Right hindlimb (tissue), 1 donor: ENCODE data around the gene RTRAF.

Experiments used
- DNase-seq: peaks from one replicate; pipeline ENCODE4 v3.0.0-alpha.2; 2018

RTRAF gene

DNA sequence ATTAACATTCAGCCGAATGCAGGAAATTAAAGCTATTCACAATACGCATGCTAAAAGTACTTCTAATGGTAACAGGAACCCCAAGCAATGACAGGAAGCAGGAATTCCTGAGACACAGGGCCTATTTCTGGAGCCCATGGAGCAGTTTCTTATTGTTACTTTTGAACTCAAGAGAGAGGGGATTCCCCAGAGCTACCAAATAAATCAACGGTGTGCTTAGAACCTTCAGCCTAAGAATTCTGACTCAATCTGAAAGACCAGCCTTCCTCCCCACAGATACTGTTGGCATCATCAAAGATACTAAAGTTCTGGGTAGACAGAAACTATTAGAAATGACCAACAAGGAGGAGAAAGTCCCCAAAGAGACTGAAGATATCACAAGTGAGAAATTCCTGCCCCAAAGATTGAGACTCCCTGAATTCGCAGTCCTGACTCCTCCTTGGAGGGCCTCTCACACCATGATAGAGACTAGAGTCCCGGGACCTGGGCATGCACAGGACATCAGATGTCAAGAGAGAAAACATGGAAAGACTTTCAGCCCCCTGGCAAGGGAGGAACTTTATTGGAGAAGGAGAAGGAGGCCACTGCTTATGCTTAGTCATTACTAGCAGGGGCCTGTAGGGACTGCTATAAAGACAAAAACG is 32.7 kb downstream of the RTRAF start:
- DNase-seq: no peak

DNA sequence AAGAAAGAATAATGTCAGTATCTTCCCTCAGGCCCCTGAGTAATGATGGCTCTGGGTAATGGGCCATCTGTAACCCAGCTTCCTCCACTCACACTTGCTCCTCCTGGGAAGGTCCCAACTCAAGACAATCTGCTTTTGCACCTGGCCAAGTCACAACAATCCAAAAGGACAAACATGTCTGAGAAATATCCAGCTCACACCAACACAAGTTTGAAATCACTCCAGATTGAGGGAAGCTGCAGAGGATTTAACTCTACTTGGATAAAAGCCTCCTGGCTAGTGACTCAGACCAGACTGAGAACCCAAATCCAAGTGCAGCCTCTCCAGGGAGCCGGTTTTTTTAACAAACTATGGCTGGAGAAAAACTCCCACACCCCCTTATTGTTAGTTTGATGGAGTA is 34.2 kb downstream of the RTRAF start:
- peak; percentile 63 for DNase-seq

- DNase-seq: no peak
Observed at GRCh38 chr14:52025310-52025709, 36.0 kb downstream of the RTRAF start.

- peak; percentile 64 for DNase-seq
Observed at GRCh38 chr14:52026017-52026660, 36.8 kb downstream of the RTRAF start.

DNA sequence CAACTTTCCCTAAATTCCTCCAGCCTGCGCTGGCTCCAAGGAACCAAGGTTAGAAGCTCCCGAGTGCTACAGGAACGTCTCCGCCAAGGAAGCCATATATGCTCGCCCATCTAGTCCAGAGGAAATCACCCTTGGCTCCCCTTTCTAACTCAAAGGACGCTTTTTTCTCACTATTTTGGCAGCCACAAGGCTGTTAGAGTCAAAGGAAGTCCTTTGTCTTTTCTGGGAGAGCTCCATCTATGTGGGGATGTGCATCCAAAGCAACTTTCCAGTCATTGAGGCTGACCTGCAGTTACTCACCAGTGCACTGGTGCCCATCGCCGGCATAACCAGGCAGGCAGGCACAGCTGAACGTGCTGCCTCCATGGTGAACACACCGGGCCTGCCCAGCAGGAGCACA is 37.6 kb downstream of the RTRAF start:
- DNase-seq: no peak

DNA sequence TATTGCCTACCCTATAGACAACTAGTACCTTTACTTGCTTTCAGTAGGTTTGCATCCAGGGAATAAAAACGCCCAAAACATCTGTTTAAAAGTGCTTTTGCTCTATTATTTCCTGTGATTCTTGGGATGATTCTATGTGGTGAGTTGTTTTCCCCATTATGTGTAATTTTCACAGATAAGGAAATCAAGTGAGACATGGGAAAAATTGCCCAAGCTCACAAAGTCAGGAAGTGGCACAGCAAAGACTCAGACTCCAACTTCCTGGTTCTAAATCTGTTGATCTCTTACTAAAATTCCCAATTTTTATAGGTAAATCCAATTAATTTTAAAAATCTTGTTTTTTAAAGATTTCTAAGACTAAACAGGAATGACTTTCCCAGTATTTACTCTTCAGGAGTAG is 40.5 kb downstream of the RTRAF start:
- no peak for DNase-seq

GRCh38 chr14:52031781-52032180 is 42.4 kb downstream of the RTRAF start:
- peak; percentile 58 for DNase-seq

GRCh38 chr14:52032204-52032801 is 43.0 kb downstream of the RTRAF start:
- peak; percentile 56 for DNase-seq

- no peak for DNase-seq
Observed at GRCh38 chr14:52033101-52033642, 43.8 kb downstream of the RTRAF start.

DNA sequence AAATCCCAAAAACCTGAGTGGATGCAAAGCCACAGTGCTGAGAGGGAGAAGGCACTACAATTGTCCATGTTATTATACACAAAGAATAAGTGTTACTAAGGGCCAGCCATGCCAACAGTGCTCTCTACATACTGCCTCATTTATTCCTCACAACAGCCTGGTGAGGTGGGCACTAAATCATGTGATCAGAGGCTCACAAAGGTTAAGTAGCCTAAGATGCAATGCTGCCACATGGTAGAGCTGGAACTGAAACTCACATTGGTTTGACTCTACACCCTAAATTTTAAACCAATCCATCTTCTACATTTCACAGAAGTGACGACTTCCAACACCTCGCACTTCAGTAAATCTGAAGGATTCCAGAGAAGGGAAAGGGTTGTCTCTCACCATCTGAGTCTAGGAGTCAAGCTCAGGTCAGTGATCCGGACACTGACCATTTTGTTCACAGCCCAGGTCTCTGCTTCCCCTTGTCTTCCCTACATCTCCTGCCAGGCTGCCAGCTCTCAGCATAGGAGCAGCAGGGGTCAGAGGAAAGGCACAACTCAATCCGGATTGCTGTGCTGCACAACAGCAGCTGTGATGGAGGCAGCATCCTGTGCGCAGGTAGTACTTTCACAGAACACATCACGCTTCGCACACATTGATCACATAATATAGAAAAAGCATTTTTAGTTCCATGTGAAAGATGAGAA is 49.9 kb downstream of the RTRAF start:
- no peak for DNase-seq

GRCh38 chr14:52040598-52040997 is 51.3 kb downstream of the RTRAF start:
- DNase-seq: no peak

DNA sequence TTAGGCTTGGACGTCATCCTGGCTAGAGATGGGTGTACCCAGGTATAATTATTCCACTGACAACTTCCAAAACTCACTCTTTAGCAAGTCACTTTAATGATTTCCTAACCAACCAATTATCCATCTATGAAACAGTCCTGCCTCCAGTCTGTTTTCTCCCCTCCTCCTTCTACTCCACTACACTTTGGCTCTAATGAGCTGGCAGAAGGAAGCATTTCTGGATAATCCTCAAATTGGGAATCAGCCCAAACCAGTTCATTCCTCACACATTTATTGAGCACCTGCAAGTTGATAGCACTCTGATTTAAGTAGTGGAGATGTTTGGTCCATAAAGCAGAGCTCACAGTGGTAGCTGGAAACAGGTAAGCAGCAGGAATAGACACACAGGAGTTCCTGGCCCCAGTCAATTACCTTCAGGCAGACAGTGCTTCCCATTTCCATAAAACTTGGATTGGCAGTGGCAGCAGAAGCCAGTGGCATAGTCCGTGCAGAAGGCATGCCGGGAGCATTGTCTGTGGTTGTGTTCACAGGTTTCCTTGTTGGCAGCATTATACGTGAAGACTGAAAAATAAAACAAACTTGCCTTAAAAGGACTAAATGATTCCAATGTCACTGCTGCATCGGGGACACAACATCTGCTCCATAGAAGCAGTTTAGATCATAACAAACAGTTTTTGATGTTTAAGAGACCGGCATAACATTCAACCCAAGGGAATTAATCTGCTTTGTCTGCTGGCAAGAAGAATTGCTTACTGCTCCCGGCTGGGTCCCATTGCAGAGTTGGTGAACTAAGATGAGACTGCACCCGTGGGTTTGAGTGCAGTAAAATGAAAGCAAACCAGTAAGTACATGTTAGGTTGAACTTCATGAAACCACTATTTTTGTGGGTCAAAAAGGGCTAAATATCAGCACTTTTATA is 53.3 kb downstream of the RTRAF start:
- DNase-seq: no peak

DNA sequence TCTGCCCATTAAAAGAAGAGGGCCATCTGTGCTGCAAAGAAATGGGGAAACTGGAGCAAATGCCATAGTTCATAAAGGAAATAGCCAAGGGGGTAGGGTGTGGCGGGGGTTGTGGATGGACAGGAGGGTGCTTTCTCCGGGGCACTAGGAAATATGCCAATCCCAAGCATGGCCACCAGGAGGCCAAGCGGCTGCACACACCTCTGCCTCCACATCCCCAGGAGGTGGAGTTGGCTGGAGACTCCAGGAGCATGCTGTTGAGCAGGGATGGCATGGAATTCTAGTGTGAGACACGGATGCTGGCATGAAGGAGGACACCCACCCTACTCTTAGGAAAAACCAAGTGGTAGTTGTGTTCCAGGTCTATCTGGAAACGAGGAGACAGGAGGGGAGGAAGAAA is 54.3 kb downstream of the RTRAF start:
- DNase-seq: peak; percentile 31

DNA sequence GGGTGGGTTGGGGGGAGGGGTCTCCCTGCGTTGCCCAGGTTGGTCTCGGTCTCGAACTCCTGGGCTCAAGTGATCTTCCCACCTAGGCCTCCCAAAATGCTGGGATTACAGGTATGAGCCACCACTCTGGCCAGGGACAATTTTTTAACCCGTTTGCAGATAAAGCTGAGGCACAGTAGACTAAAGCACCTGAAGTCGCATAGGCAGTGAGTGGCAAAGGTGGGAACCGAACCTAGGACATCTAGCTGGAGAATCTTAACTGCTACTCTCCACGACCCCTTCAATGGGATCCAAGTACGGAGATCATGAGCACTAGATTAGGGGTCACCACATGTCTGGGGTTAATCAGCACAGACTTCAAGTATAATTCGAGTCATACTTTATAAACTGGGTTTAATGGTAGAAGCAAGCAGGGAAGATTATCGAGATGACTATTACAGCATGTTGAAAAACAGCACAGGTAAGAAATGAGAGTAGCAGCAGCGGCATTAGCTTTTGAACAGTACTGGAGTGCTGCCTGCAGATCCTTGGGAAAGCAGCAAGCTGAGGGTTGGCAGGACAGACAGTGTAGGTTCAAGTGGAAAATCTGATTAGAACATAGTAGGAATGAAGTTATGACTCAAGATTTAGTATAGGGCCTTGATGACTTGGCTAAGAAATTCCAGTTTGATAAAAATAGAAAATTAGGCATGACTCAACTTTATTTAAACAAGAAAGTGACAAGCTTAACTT is 55.6 kb downstream of the RTRAF start:
- DNase-seq: peak; percentile 43

GRCh38 chr14:52046376-52046917 is 57.1 kb downstream of the RTRAF start:
- DNase-seq: no peak

- DNase-seq: no peak
Observed at GRCh38 chr14:52048116-52048515, 58.8 kb downstream of the RTRAF start.

DNA sequence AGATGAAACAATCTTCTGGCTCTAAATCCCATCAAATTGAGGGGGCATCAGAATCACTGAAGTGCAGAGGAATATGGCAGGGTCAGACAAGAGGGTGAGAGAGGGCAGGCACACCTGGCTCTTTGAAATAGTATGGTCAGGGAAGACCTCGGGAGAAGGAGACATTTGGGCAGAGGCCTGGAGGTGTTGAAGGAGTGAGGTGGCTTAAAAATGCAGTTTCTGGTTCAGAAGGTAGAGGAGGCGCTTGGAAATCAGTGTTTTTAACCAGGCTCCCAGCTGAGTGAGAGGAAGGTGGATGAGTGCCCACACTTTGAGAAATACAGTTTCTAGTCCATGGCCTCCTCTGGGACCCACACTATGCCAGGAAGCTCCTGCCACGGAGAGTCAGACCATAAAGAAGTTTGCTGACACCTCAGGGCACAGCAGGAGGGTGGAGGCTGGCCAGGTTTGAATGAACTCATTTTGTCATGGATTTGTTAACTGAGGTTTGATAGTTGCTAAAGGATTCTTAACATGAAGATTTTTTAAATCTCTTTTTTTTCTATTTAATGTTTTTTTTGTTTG is 59.4 kb downstream of the RTRAF start:
- DNase-seq: no peak

DNA sequence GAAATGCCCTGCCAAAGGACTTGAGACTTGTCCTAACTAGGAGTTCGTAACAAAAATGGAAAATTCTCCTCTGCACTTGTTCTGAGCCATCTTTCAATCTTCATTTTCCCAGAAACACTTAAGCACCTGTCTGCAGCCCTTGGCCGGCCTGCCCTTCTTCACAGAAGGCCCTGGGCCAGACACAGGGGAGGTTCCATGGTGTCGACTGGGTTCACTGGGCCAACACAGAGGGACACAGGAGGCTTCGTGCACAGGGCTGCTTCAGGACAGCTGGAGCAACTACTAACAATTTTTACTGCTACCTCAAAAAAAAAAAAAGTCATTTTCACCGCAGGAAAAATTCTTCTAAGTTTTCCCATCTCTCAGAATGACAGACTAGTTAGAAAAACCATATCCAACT is 59.9 kb downstream of the RTRAF start:
- DNase-seq: no peak

- DNase-seq: no peak
Observed at GRCh38 chr14:52049721-52050588, 60.6 kb downstream of the RTRAF start.

GRCh38 chr14:52051251-52051650 is 61.9 kb downstream of the RTRAF start:
- DNase-seq: no peak
